ENCODE measurements around the gene GNAQ. TPM values are rescaled to one million over a fixed set of nuclear protein-coding genes. Genes with fewer than 3 reads are reported as not detected.

Gene GNAQ
- total RNA-seq, 1 experiment from 2014 or later, result 48.6 TPM

GRCh38 chr9:77975806-77976205 is 55.8 kb downstream of the GNAQ start:
- Histone ChIP-seq H2BK15ac (ENCODE audit: low read depth, low read length) (no peak overlapping the region), H4K5ac (ENCODE audit: insufficient read length, low read depth, low read length) (no peak overlapping the region), H3K4me1 (ENCODE audit: insufficient read depth, low read length) (peaks cover 8% of the 10 kb centered on the region; the same call in 1 of the 2 replicates), H3K79me1 (ENCODE audit: insufficient read depth, low read depth, low read length, poor library complexity, severe bottlenecking) (peaks cover 3% of the 10 kb centered on the region), H3K23ac (ENCODE audit: insufficient read length, low read depth, low read length) (no peak overlapping the region), H3K23me2 (ENCODE audit: insufficient read length, low read depth, low read length, poor library complexity, severe bottlenecking) (no peaks in the 10 kb centered on the region), H3K14ac (ENCODE audit: insufficient read depth, low read length) (no peak overlapping the region), H2BK5ac (ENCODE audit: insufficient read length, low read length) (no peak overlapping the region), H2AFZ (ENCODE audit: low read length) (no peak overlapping the region), H4K20me1 (ENCODE audit: control insufficient read depth, insufficient read depth, insufficient read length) (no peaks in the 10 kb centered on the region), H2BK120ac (ENCODE audit: low read depth, low read length, poor library complexity, severe bottlenecking) (no peak overlapping the region), H3K9me3 (ENCODE audit: control insufficient read depth, low read depth, low read length) (no peaks in the 10 kb centered on the region), H3K4me2 (ENCODE audit: insufficient read depth, insufficient read length, low read length) (no peak overlapping the region), H2AK5ac (ENCODE audit: insufficient read length, low read length) (no peak overlapping the region), H3K79me2 (ENCODE audit: insufficient read depth, low read length) (peaks cover 7% of the 10 kb centered on the region; the same call in 1 of the 2 replicates), H3K27me3 (ENCODE audit: insufficient read depth, low read length) (no peaks in the 10 kb centered on the region), H3K9ac (ENCODE audit: extremely low read depth, insufficient read length, low read length) (no peak overlapping the region), H2BK12ac (ENCODE audit: insufficient read length, low read depth, low read length) (no peak overlapping the region), H3K27ac (ENCODE audit: insufficient read length, low read depth, low read length) (no peak overlapping the region), H4K8ac (replicated peaks; ENCODE audit: insufficient read length, low read depth, low read length) (no peak overlapping the region), H2BK20ac (ENCODE audit: low read depth, low read length, poor library complexity, severe bottlenecking) (no peak overlapping the region), H3T11ph (ENCODE audit: low read length) (no peak overlapping the region), H3K56ac (ENCODE audit: insufficient read length, low read depth, low read length) (no peak overlapping the region), H3K4ac (ENCODE audit: low read depth, low read length) (no peak overlapping the region), H3K18ac (ENCODE audit: insufficient read length, low read depth, low read length) (no peak overlapping the region), H4K91ac (ENCODE audit: insufficient read length, low read depth, low read length) (no peak overlapping the region)
- Mint-ChIP-seq H3K27me3 (ENCODE audit: low read depth) (no peaks in the 10 kb centered on the region), H3K4me3 (no peak overlapping the region), H3K4me1 (peaks cover 35 to 41% of the 10 kb centered on the region in 2 experiments), H3K9me3 (no peaks in the 10 kb centered on the region), H3K36me3 (ENCODE audit: insufficient read depth in 1 of 3, low read depth in 3 of 3) (peaks cover 0 to 12% (median 6%) of the 10 kb centered on the region in 3 experiments; a peak in 3 of 7 replicates), H3K27ac (peak overlapping the region in 2 of 3 experiments; percentile 32 to 63; a peak in 2 of 7 replicates)
- DNase-seq, result no peak
- no peak for TF ChIP-seq CTCF (conservative IDR thresholded peaks at IDR 0.05)
- WGBS (ENCODE audit: extremely low coverage, insufficient read length, low lambda C conversion rate), result no CpG with 5 or more reads among the region's 5 CpGs
